Epithelial cell of proximal tubule (primary cell): Measurements from ENCODE around the gene PHACTR1. TPM values are rescaled to one million over a fixed set of nuclear protein-coding genes. Genes with fewer than 3 reads are reported as not detected.
A peak's percentile ranks its signal among the peaks of the same experiment; 100 is the strongest.
"Not testable (repeated sequence)": the region's sequence is repeated elsewhere in the genome, so short reads cannot be mapped to it uniquely, and the experiment has no call there.

Experiments
- DNase-seq: peaks from one replicate; pipeline ENCODE4 v3.0.0-alpha.2; 2011; ENCODE audit warnings: low read depth
- H3K4me3 ChIP-seq: 2 replicates; pipeline ENCODE4 v1.5.1; 2011; ENCODE audit warnings: low read depth, mild to moderate bottlenecking, low read length
- CTCF ChIP-seq: conservative IDR thresholded peaks from 2 replicates; pipeline ENCODE4 v1.5.1; 2012; ENCODE audit warnings: low read depth, mild to moderate bottlenecking, low read length
- total RNA-seq: library from RNA; depleted of rRNA; stranded (reverse); fragments of >200 nt; gene quantifications from 2 replicates; pipeline ENCODE4 v1.2.3, GENCODE V29; 2015

Gene PHACTR1
- total RNA-seq, 1 donor from 2014 or later: 0.98 TPM

DNA sequence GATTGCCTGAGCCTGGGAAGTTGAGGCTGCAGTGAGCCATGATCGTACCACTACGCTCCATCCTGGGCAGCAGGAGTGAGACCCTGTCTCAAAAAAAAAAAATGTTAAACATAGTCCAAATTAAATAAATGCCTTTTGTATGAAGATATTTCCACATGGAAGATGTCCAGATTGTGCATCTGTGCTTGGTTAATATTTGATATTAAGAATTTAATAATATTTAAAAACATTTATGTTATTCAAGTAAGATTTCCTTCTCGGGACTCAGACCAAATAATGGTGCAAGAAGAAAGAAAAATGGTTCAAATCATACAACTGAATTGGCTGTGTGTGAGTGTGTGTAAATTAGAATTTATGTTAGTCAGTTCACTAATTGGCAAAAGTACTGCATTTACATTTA, 409.3 kb downstream of the PHACTR1 start:
- TF ChIP-seq CTCF: no peak
- no peak for DNase-seq
- H3K4me3 ChIP-seq: no peak overlapping the region

DNA sequence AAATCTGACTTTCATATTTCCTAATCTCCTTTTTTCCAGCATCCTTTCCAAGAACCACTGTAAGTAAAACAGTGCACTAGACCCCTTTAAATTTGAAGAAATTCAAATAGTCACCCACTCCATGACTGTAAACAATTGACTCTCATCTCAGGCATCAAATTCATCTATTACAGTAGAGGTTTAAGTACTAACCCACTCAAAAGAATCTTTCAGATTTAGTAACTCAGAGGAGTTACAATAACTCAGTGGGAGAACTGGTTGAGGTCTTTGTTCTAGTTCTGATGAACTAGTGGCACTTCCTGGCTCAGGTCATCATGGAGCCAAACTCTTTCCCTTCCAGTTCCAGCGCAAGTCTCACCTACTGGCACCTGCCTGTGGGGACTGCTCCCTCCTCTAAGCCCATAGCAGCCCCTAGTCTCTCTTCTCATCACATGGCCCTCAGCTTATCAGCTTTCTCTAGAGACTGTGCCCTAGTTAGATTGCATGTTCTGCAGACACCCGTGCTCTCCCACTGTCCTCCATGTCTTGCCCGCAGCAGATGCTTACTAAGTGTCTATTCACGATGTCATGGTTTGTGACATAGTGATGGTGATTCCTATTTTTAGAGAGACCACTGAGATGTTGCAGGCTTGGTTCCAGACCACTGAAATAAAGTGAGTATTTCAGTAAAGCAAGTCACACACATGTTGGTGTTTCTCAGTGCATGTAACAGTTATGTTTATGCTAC, 415.5 kb downstream of the PHACTR1 start:
- H3K4me3 ChIP-seq: no peak overlapping the region
- DNase-seq: no peak
- TF ChIP-seq CTCF: no peak

- not testable (repeated sequence) for H3K4me3 ChIP-seq, DNase-seq
These were observed 417.3 kb downstream of the PHACTR1 start for GRCh38 chr6:13133894-13134293.

- H3K4me3 ChIP-seq: no peak overlapping the region
- no peak for TF ChIP-seq CTCF
- DNase-seq: no peak
These were observed 418.6 kb downstream of the PHACTR1 start for GRCh38 chr6:13135152-13135551.

GRCh38 chr6:13139119-13139518, 422.6 kb downstream of the PHACTR1 start:
- TF ChIP-seq CTCF: no peak
- H3K4me3 ChIP-seq: no peak overlapping the region
- peak; percentile 10 for DNase-seq

- no peak for TF ChIP-seq CTCF
- DNase-seq: no peak
- H3K4me3 ChIP-seq: no peak overlapping the region
These were observed 424.4 kb downstream of the PHACTR1 start for GRCh38 chr6:13140980-13141379.

DNA sequence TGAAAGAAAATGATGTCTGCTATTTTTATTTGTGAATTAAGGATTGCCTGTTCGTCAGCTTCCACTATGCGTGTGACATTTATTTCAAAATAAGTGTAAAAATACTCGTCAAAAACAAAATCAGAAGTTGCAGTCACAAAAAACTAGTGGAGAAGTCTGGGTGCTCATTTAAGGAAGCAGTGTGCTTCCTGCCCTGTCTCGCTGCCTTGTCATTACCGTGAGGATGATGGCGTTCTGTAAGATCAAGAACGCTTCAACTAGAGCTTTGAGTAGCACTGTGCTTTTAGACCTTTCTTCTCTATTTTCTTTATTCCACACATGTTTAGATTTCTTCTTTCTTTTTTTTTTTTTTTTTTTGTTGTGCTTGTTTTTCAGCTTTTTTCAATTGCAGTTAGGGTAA, 424.8 kb downstream of the PHACTR1 start:
- no peak for TF ChIP-seq CTCF
- H3K4me3 ChIP-seq: no peak overlapping the region
- no peak for DNase-seq
